ENCODE measurements around the gene DLGAP3. TPM values are rescaled to one million over a fixed set of nuclear protein-coding genes. Genes with fewer than 3 reads are reported as not detected.

DLGAP3 gene
- polyA plus RNA-seq, 1 experiment, result not detected

- no peak for DNase-seq (ENCODE audit: low read depth)
- no peak for TF ChIP-seq CTCF (IDR thresholded peaks at IDR 0.05; ENCODE audit: insufficient read depth, low read depth, low read length)
- CTCF ChIA-PET, result interaction anchor here (1.8 kb wide), 1 partner anchor 12 kb away, joined by 9 read pairs; no protein-coding TSS in a partner anchor
These were observed 89.0 kb downstream of the DLGAP3 start for GRCh38 chr1:34840426-34840825.

GRCh38 chr1:34839526-34840305, 89.7 kb downstream of the DLGAP3 start:
- TF ChIP-seq CTCF (IDR thresholded peaks at IDR 0.05; ENCODE audit: insufficient read depth, low read depth, low read length), result no peak
- no peak for DNase-seq (ENCODE audit: low read depth)
- ChIA-PET CTCF (interaction anchor here (1.8 kb wide), 1 partner anchor 13 kb away, joined by 9 read pairs; no protein-coding TSS in a partner anchor), POLR2A (no interaction called here)
- no peak overlapping the region for H3K4me3 ChIP-seq (ENCODE audit: low read depth, low read length)
- no peaks in the 10 kb centered on the region for H3K36me3 ChIP-seq (ENCODE audit: control insufficient read depth, insufficient read depth, low read length)
- H3K27me3 ChIP-seq (ENCODE audit: control insufficient read depth, insufficient read depth, low read length), result no peaks in the 10 kb centered on the region

More at GRCh38 chr1:34840426-34840825, 89.0 kb downstream of the DLGAP3 start:
- no peaks in the 10 kb centered on the region for H3K27me3 ChIP-seq (ENCODE audit: control insufficient read depth, insufficient read depth, low read length)
- peaks cover under 1% of the 10 kb centered on the region; the same call in 1 of the 2 replicates for H3K36me3 ChIP-seq (ENCODE audit: control insufficient read depth, insufficient read depth, low read length)
- POLR2A ChIA-PET, result no interaction called here
- H3K4me3 ChIP-seq (ENCODE audit: low read depth, low read length), result no peak overlapping the region

GRCh38 chr1:34833711-34834110, 95.7 kb downstream of the DLGAP3 start:
- no peak for TF ChIP-seq CTCF (IDR thresholded peaks at IDR 0.05; ENCODE audit: insufficient read depth, low read depth, low read length)
- DNase-seq (ENCODE audit: low read depth), result no peak
- CTCF ChIA-PET, result interaction anchor here (1.4 kb wide), 1 partner anchor 47 kb away, joined by 3 read pairs; no protein-coding TSS in a partner anchor
- no peaks in the 10 kb centered on the region for H3K27me3 ChIP-seq (ENCODE audit: control insufficient read depth, insufficient read depth, low read length)
- H3K4me3 ChIP-seq (ENCODE audit: low read depth, low read length), result no peak overlapping the region
- no peaks in the 10 kb centered on the region for H3K36me3 ChIP-seq (ENCODE audit: control insufficient read depth, insufficient read depth, low read length)
- POLR2A ChIA-PET, result no interaction called here

GRCh38 chr1:34831721-34832246, 97.7 kb downstream of the DLGAP3 start:
- Histone ChIP-seq H3K27me3 (ENCODE audit: control insufficient read depth, insufficient read depth, low read length) (no peaks in the 10 kb centered on the region), H3K36me3 (ENCODE audit: control insufficient read depth, insufficient read depth, low read length) (no peaks in the 10 kb centered on the region), H3K4me3 (ENCODE audit: low read depth, low read length) (no peak overlapping the region)
- POLR2A ChIA-PET, result no interaction called here
- CTCF ChIA-PET, result interaction anchor here (1.1 to 1.4 kb wide), 2 partner anchors 21 to 45 kb away, joined by 3 to 6 read pairs; no protein-coding TSS in a partner anchor
- no peak for DNase-seq (ENCODE audit: low read depth)
- TF ChIP-seq CTCF (IDR thresholded peaks at IDR 0.05; ENCODE audit: insufficient read depth, low read depth, low read length), result no peak

- Histone ChIP-seq H3K4me3 (ENCODE audit: low read depth, low read length) (no peak overlapping the region), H3K27me3 (ENCODE audit: control insufficient read depth, insufficient read depth, low read length) (no peaks in the 10 kb centered on the region), H3K36me3 (ENCODE audit: control insufficient read depth, insufficient read depth, low read length) (no peaks in the 10 kb centered on the region)
- DNase-seq (ENCODE audit: low read depth), result no peak
- CTCF ChIA-PET, result no interaction called here
- no peak for TF ChIP-seq CTCF (IDR thresholded peaks at IDR 0.05; ENCODE audit: insufficient read depth, low read depth, low read length)
- POLR2A ChIA-PET, result no interaction called here
These were observed 100.2 kb downstream of the DLGAP3 start for GRCh38 chr1:34829250-34829649.
